ENCODE measurements around the gene MAN1A2. TPM values are rescaled to one million over a fixed set of nuclear protein-coding genes. Genes with fewer than 3 reads are reported as not detected.

MAN1A2 gene
- total RNA-seq, 1 donor from 2014 or later: 23.3 TPM

GRCh38 chr1:117573386-117574023, 206.3 kb downstream of the MAN1A2 start:
- no peaks in the 10 kb centered on the region for H3K4me1 ChIP-seq
- no peaks in the 10 kb centered on the region for H3K36me3 ChIP-seq
- DNase-seq: no peak
- H3K27ac ChIP-seq (replicated peaks): no peak overlapping the region
- H3K9me3 ChIP-seq (replicated peaks): no peaks in the 10 kb centered on the region
- intact Hi-C loops (cut with micrococcal nuclease): no loop called here
- no peak for TF ChIP-seq CTCF (IDR thresholded peaks at IDR 0.05; ENCODE audit: borderline replicate concordance)
- H3K27me3 ChIP-seq (ENCODE audit: low read depth): no peaks in the 10 kb centered on the region
- H3K4me3 ChIP-seq: no peak overlapping the region

- intact Hi-C loops (cut with micrococcal nuclease): no loop called here
- DNase-seq: no peak
These were observed 207.0 kb downstream of the MAN1A2 start for GRCh38 chr1:117574161-117574835.

GRCh38 chr1:117575586-117576225, 208.5 kb downstream of the MAN1A2 start:
- Histone ChIP-seq H3K27ac (replicated peaks) (no peak overlapping the region), H3K4me1 (no peaks in the 10 kb centered on the region), H3K9me3 (replicated peaks) (no peaks in the 10 kb centered on the region), H3K27me3 (ENCODE audit: low read depth) (no peaks in the 10 kb centered on the region), H3K4me3 (no peak overlapping the region), H3K36me3 (no peaks in the 10 kb centered on the region)
- TF ChIP-seq CTCF (IDR thresholded peaks at IDR 0.05; ENCODE audit: borderline replicate concordance): no peak
- intact Hi-C loops (cut with micrococcal nuclease): no loop called here
- no peak for DNase-seq

More at GRCh38 chr1:117574161-117574835, 207.0 kb downstream of the MAN1A2 start:
- no peak for TF ChIP-seq CTCF (IDR thresholded peaks at IDR 0.05; ENCODE audit: borderline replicate concordance)
- Histone ChIP-seq H3K4me3 (no peak overlapping the region), H3K9me3 (replicated peaks) (no peaks in the 10 kb centered on the region), H3K27me3 (ENCODE audit: low read depth) (no peaks in the 10 kb centered on the region), H3K4me1 (no peaks in the 10 kb centered on the region), H3K27ac (replicated peaks) (no peak overlapping the region), H3K36me3 (no peaks in the 10 kb centered on the region)

- no peaks in the 10 kb centered on the region for H3K27me3 ChIP-seq (ENCODE audit: low read depth)
- no peak overlapping the region for H3K4me3 ChIP-seq
- H3K36me3 ChIP-seq: no peaks in the 10 kb centered on the region
- TF ChIP-seq CTCF (IDR thresholded peaks at IDR 0.05; ENCODE audit: borderline replicate concordance): no peak
- H3K27ac ChIP-seq (replicated peaks): no peak overlapping the region
- no peaks in the 10 kb centered on the region for H3K4me1 ChIP-seq
- H3K9me3 ChIP-seq (replicated peaks): no peaks in the 10 kb centered on the region
- intact Hi-C loops (cut with micrococcal nuclease): no loop called here
- no peak for DNase-seq
These were observed 209.0 kb downstream of the MAN1A2 start for GRCh38 chr1:117576236-117576635.

- H3K27ac ChIP-seq (replicated peaks): no peak overlapping the region
- intact Hi-C loops (cut with micrococcal nuclease): no loop called here
- no peaks in the 10 kb centered on the region for H3K27me3 ChIP-seq (ENCODE audit: low read depth)
- no peak for DNase-seq
- no peaks in the 10 kb centered on the region for H3K36me3 ChIP-seq
- no peak overlapping the region for H3K4me3 ChIP-seq
- no peaks in the 10 kb centered on the region for H3K4me1 ChIP-seq
- H3K9me3 ChIP-seq (replicated peaks): no peaks in the 10 kb centered on the region
- no peak for TF ChIP-seq CTCF (IDR thresholded peaks at IDR 0.05; ENCODE audit: borderline replicate concordance)
These were observed 210.1 kb downstream of the MAN1A2 start for GRCh38 chr1:117577191-117577885.

Data from left ventricle myocardium inferior (tissue), 1 donor.